GM21447 (cell line): ENCODE data around the gene SPATS2L.
"Not testable (repeated sequence)": the region's sequence is repeated elsewhere in the genome, so short reads cannot be mapped to it uniquely, and the experiment has no call there.

Experiments used
- ATAC-seq: cut with Tn5 transposase; IDR thresholded peaks from one replicate; pipeline ENCODE4 v1.9.1; 2021; ENCODE audit not compliant: unreplicated experiment

SPATS2L gene

GRCh38 chr2:200319548-200320337, 13.2 kb downstream of the SPATS2L start:
- ATAC-seq, result no peak

GRCh38 chr2:200320344-200320743, 13.9 kb downstream of the SPATS2L start:
- no peak for ATAC-seq

- ATAC-seq, result no peak
These were observed 14.5 kb downstream of the SPATS2L start for GRCh38 chr2:200320991-200321390.

GRCh38 chr2:200321780-200322534, 15.5 kb downstream of the SPATS2L start:
- no peak for ATAC-seq

- no peak for ATAC-seq
These were observed 16.1 kb downstream of the SPATS2L start for GRCh38 chr2:200322607-200323006.

- ATAC-seq, result no peak
These were observed 17.9 kb downstream of the SPATS2L start for GRCh38 chr2:200324362-200324761.

GRCh38 chr2:200329384-200329783, 22.9 kb downstream of the SPATS2L start:
- ATAC-seq, result no peak

- no peak for ATAC-seq
These were observed 23.3 kb downstream of the SPATS2L start for GRCh38 chr2:200329798-200330197.

GRCh38 chr2:200330351-200331060, 24.0 kb downstream of the SPATS2L start:
- no peak for ATAC-seq

GRCh38 chr2:200331061-200331400, 24.5 kb downstream of the SPATS2L start:
- ATAC-seq, result no peak

- no peak for ATAC-seq
These were observed 29.2 kb downstream of the SPATS2L start for GRCh38 chr2:200335657-200336056.

GRCh38 chr2:200336980-200337615, 30.6 kb downstream of the SPATS2L start:
- no peak for ATAC-seq

- no peak for ATAC-seq
These were observed 31.1 kb downstream of the SPATS2L start for GRCh38 chr2:200337621-200338020.

- no peak for ATAC-seq
These were observed 32.2 kb downstream of the SPATS2L start for GRCh38 chr2:200338692-200339091.

- ATAC-seq, result no peak
These were observed 34.2 kb downstream of the SPATS2L start for GRCh38 chr2:200340508-200341224.

GRCh38 chr2:200341376-200341775, 34.9 kb downstream of the SPATS2L start:
- ATAC-seq, result no peak

GRCh38 chr2:200342235-200342634, 35.7 kb downstream of the SPATS2L start:
- no peak for ATAC-seq

GRCh38 chr2:200342654-200343053, 36.2 kb downstream of the SPATS2L start:
- ATAC-seq, result no peak

- not testable (repeated sequence) for ATAC-seq
These were observed 37.7 kb downstream of the SPATS2L start for GRCh38 chr2:200344202-200344601.

- ATAC-seq, result no peak
These were observed 39.5 kb downstream of the SPATS2L start for GRCh38 chr2:200345975-200346374.

- ATAC-seq, result no peak
These were observed 40.8 kb downstream of the SPATS2L start for GRCh38 chr2:200347301-200347700.
